Kidney (tissue), 14 donors: ENCODE measurements around the gene MINDY4. TPM values are rescaled to one million over a fixed set of nuclear protein-coding genes. Genes with fewer than 3 reads are reported as not detected.

Experiments
- DNase-seq, 5 donors: peaks; one replicate each; pipeline ENCODE4 v3.0.0-alpha.2; 2013 to 2020
- FAIRE-seq: peaks from 2 replicates; lab custom pipeline; 2012; peaks lifted over from hg19 to GRCh38; lab: Jason Lieb, UNC
- H3K27ac ChIP-seq, 2 donors: one replicate each; pipeline ENCODE4 v1.7.0; 2013; ENCODE audit warnings: low read depth in 2 of 2, low read length in 2 of 2, inconsistent platforms in 1 of 2
- H3K27me3 ChIP-seq: one replicate; pipeline ENCODE4 v1.7.1; 2013; ENCODE audit warnings: low read length, inconsistent platforms; ENCODE audit not compliant: control insufficient read depth, insufficient read depth
- H3K36me3 ChIP-seq, 3 donors: one replicate each; pipeline versions ENCODE4 v1.7.0 to v1.7.1; 2013; ENCODE audit warnings: low read length in 3 of 3, control low read depth in 1 of 3, inconsistent platforms in 1 of 3; ENCODE audit not compliant: insufficient read depth in 3 of 3, control insufficient read depth in 2 of 3
- H3K4me1 ChIP-seq, 3 donors: one replicate each; pipeline versions ENCODE4 v1.7.0 to v1.7.1; 2013; ENCODE audit warnings: low read length in 3 of 3, inconsistent platforms in 1 of 3, low read depth in 1 of 3; ENCODE audit not compliant: control insufficient read depth in 2 of 3, insufficient read depth in 2 of 3
- H3K4me3 ChIP-seq, 3 donors: one replicate each; pipeline versions ENCODE4 v1.7.0 to v1.8.1; 2013; ENCODE audit warnings: low read length in 3 of 3, control low read depth in 1 of 3, inconsistent platforms in 1 of 3
- H3K9ac ChIP-seq, 3 donors: one replicate each; pipeline versions ENCODE4 v1.7.0 to v1.7.1; 2013; ENCODE audit warnings: low read length in 3 of 3, control low read depth in 1 of 3, inconsistent platforms in 1 of 3
- H3K9me3 ChIP-seq, 3 donors: one replicate each; pipeline versions ENCODE4 v1.7.0 to v1.7.1; 2013; ENCODE audit warnings: low read length in 3 of 3, control low read depth in 1 of 3, inconsistent platforms in 1 of 3; ENCODE audit not compliant: control insufficient read depth in 2 of 3, insufficient read depth in 1 of 3
- CTCF ChIP-seq: IDR thresholded peaks from 3 replicates; pipeline ENCODE4 v1.5.1; 2012; ENCODE audit warnings: mild to moderate bottlenecking, moderate library complexity, borderline replicate concordance; ENCODE audit not compliant: insufficient read depth; ENCODE audit errors: extremely low read depth
- intact Hi-C: fragments of 100-400 bp; cut with DNase I; formaldehyde crosslinking; loops from one replicate; pipeline ENCODE4 v1.11.1; 2022
- polyA plus RNA-seq: library from polyadenylated mRNA; stranded (reverse); fragments of 350-450 nt; fragmentation: Illumina TruSeq; extraction: RNeasy Lipid Tissue Mini Kit (QIAGEN cat#74804); gene quantifications from one replicate; pipeline ENCODE4 v1.2.3, GENCODE V29; 2014; ENCODE audit warnings: low read depth, low replicate concordance; ENCODE audit not compliant: insufficient read depth
- total RNA-seq: library from RNA; stranded (reverse); fragmentation: NEBNext Ultra II Directional; extraction: Animal tissue kit (Norgen Biotek cat#: 25700); gene quantifications from one replicate; pipeline ENCODE4 v1.2.1, GENCODE V29; 2021
- donor health status: control.
- donor health status: control.
- donor health status: control.
- donor health status: control.
- donor health status: control.
- donor health status: DM: yes; HTN: yes; CAD: no.
- donor health status: Normal renal cell carcinoma (clear cell type).

The MINDY4 gene
- total and polyA plus RNA-seq, 2 donors from 2014 or later, result 5.3 to 15.3 TPM

- Histone ChIP-seq H3K4me1 (peaks cover 0 to 5% (median 4%) of the 10 kb centered on the region in 3 donors), H3K9ac (no peak overlapping the region), H3K27me3 (no peaks in the 10 kb centered on the region), H3K4me3 (no peak overlapping the region), H3K9me3 (no peaks in the 10 kb centered on the region), H3K27ac (no peak overlapping the region), H3K36me3 (no peaks in the 10 kb centered on the region)
- intact Hi-C loops, result no loop called here
- TF ChIP-seq CTCF, result no peak
- no peak for DNase-seq
- FAIRE-seq, result no peak
These were observed 92.9 kb downstream of the MINDY4 start for GRCh38 chr7:30864101-30864500.

- no peak for FAIRE-seq
- H3K4me3 ChIP-seq, result no peak overlapping the region
- DNase-seq, result no peak
- no peak overlapping the region for H3K9ac ChIP-seq
- H3K4me1 ChIP-seq, result peaks cover 0 to 5% (median 4%) of the 10 kb centered on the region in 3 donors
- no peaks in the 10 kb centered on the region for H3K9me3 ChIP-seq
- H3K27ac ChIP-seq, result no peak overlapping the region
- H3K27me3 ChIP-seq, result no peaks in the 10 kb centered on the region
- no peaks in the 10 kb centered on the region for H3K36me3 ChIP-seq
- TF ChIP-seq CTCF, result no peak
- intact Hi-C loops, result no loop called here
These were observed 93.9 kb downstream of the MINDY4 start for GRCh38 chr7:30865076-30865475.

GRCh38 chr7:30865821-30866220, 94.6 kb downstream of the MINDY4 start:
- no peaks in the 10 kb centered on the region for H3K36me3 ChIP-seq
- DNase-seq (no peak), FAIRE-seq (no peak)

More at GRCh38 chr7:30865821-30866220, 94.6 kb downstream of the MINDY4 start:
- Histone ChIP-seq H3K4me1 (peaks cover 0 to 5% (median 4%) of the 10 kb centered on the region in 3 donors), H3K27ac (no peak overlapping the region), H3K9me3 (no peaks in the 10 kb centered on the region), H3K27me3 (no peaks in the 10 kb centered on the region), H3K4me3 (no peak overlapping the region), H3K9ac (no peak overlapping the region)
- no peak for TF ChIP-seq CTCF
- intact Hi-C loops, result no loop called here
